ENCODE results near the gene RETREG3.

GRCh38 chr17:42584880-42585279, 24.3 kb downstream of the RETREG3 start:
- TF ChIP-seq FOXP2 (optimal IDR thresholded peaks at IDR 0.05; ENCODE audit: borderline replicate concordance, extremely low read depth, extremely low read length, insufficient read depth) (no peak), SIN3A (IDR thresholded peaks at IDR 0.05; ENCODE audit: borderline replicate concordance, insufficient read depth, low read length) (no peak), REST (IDR thresholded peaks at IDR 0.05; ENCODE audit: insufficient read depth in 1 of 2, low read depth in 2 of 2, low read length in 2 of 2) (no peak), POLR2AphosphoS5 (IDR thresholded peaks at IDR 0.05; ENCODE audit: low read depth, low read length) (no peak)
